ENCODE data around the gene CCNDBP1.
"Not testable (repeated sequence)": the region's sequence is repeated elsewhere in the genome, so short reads cannot be mapped to it uniquely, and the experiment has no call there.

The CCNDBP1 gene

GRCh38 chr15:43194795-43195194 is 9.6 kb downstream of the CCNDBP1 start:
- DNase-seq: no peak

GRCh38 chr15:43196760-43197548 is 11.8 kb downstream of the CCNDBP1 start:
- DNase-seq: no peak

GRCh38 chr15:43197773-43198172 is 12.6 kb downstream of the CCNDBP1 start:
- not testable (repeated sequence) for DNase-seq

GRCh38 chr15:43198556-43198955 is 13.4 kb downstream of the CCNDBP1 start:
- not testable (repeated sequence) for DNase-seq

GRCh38 chr15:43198992-43199391 is 13.8 kb downstream of the CCNDBP1 start:
- no peak for DNase-seq

- no peak for DNase-seq
These were observed 14.8 kb downstream of the CCNDBP1 start for GRCh38 chr15:43199945-43200488.

- no peak for DNase-seq
These were observed 19.1 kb downstream of the CCNDBP1 start for GRCh38 chr15:43204016-43204901.

- DNase-seq: no peak
These were observed 20.9 kb downstream of the CCNDBP1 start for GRCh38 chr15:43206054-43206453.

- no peak for DNase-seq
These were observed 21.8 kb downstream of the CCNDBP1 start for GRCh38 chr15:43207024-43207423.

GRCh38 chr15:43208052-43209002 is 23.1 kb downstream of the CCNDBP1 start:
- no peak for DNase-seq

- no peak for DNase-seq
These were observed 24.0 kb downstream of the CCNDBP1 start for GRCh38 chr15:43209059-43209824.

GRCh38 chr15:43210172-43210745 is 25.1 kb downstream of the CCNDBP1 start:
- DNase-seq: no peak

GRCh38 chr15:43210807-43211206 is 25.6 kb downstream of the CCNDBP1 start:
- DNase-seq: no peak

GRCh38 chr15:43211224-43211735 is 26.1 kb downstream of the CCNDBP1 start:
- DNase-seq: no peak

- DNase-seq: no peak
These were observed 27.1 kb downstream of the CCNDBP1 start for GRCh38 chr15:43212299-43212698.

- no peak for DNase-seq
These were observed 27.7 kb downstream of the CCNDBP1 start for GRCh38 chr15:43212951-43213350.

- no peak for DNase-seq
These were observed 28.3 kb downstream of the CCNDBP1 start for GRCh38 chr15:43213466-43213865.

- DNase-seq: no peak
These were observed 29.0 kb downstream of the CCNDBP1 start for GRCh38 chr15:43214169-43214568.

GRCh38 chr15:43214592-43215295 is 29.5 kb downstream of the CCNDBP1 start:
- DNase-seq: no peak

GRCh38 chr15:43215961-43216360 is 30.8 kb downstream of the CCNDBP1 start:
- DNase-seq: no peak

All from NCI-H510A treated with DMSO at 0.1 percent for 48 hours (cell line).